HG02938 (cell line): Measurements from ENCODE around the gene CCDC71L.
"Not testable (repeated sequence)": the region's sequence is repeated elsewhere in the genome, so short reads cannot be mapped to it uniquely, and the experiment has no call there.

ENCODE experiments used
- ATAC-seq: cut with Tn5 transposase; IDR thresholded peaks from one replicate; pipeline ENCODE4 v1.9.1; 2021; ENCODE audit warnings: mild to moderate bottlenecking, moderate library complexity; ENCODE audit not compliant: unreplicated experiment

CCDC71L gene

DNA sequence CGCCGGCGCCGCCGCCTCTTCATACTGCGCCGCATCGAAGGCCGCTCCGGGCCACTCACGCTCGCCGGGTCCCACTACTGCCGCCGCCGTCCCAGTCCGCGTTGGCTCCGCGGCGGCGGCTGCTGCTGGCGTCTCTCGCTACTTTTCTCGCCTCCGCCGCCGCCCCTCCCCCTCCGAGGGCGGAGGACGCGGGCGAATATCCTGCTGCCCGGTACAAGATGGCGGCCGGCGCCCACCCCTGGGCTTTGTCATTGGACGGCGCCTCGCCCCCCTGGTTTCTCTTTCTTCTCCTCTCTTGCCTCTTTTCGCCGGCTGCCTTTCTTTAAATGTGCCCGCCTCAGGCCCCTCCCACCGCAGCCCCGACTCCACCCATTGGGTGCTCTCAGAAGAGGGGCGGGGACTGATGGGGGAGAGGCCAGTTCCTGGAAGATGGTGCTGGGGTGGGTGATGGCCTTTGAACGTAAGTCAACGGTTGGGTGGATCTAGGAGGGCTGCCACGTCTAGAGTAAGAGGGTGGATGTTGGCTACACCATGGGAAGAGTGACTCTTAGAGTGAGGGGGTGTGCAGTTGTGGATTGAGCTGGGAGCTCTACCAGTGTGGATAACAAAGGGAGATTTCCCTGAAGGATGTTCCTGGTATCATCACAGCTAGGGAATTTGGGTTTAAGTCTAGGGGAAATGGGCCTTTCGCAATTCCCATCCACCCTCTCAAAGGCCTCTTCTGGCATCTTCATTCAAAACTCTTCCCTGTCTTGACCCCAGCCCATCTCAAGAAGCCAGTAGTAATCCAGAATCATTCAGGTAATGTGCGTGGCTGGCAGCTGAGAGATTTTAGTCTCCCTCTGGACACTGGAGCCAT is at the start of gene CCDC71L:
CCDC71L (minus strand) TSS at position 297 of the 859 bp plus-strand sequence; CDS start at position 35, 262 bp downstream.
- peak; percentile 73 for ATAC-seq

- ATAC-seq, result not testable (repeated sequence)
These were observed 48.6 kb upstream of the CCDC71L start for GRCh38 chr7:106709604-106710003.

DNA sequence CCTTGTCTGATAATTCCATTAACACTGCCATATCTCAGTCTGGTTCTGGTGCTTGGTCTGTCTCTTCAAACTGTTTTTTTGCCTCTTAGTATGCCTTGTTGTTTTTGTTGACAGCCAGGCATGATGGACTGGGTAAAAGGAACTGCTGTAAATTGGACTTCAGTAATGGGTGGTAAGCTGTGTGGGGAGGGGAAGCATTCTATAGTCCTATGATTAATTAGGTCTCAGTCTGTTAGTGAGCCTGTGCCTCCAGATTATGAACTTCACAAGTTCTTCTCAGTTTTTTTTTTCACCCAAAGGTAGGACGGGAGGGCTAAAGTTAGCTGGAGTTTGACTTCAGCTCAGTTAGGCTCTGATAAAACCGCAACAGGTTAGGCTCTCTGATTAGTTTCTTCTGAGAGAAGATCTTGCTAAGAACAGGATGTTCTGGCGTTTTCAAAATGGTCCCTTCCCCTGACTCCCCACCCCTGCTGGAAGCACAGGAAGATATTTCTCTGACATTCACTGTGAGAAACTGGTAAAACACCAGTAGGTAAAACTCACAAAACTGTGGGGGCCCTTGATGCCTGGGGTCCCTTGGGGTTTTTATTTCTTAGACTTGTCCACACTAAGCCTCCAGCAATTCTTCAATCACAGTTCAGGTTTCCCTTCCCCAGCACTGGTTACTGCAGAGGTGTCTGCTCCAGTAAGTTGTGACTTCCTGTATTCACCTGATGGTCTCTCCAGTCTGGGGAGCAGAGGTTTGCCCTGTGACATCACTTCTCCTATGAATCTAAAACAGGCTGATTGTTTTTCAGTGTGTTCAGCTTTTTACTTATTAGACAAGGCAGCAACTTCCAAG is 43.3 kb upstream of the CCDC71L start:
- no peak for ATAC-seq

DNA sequence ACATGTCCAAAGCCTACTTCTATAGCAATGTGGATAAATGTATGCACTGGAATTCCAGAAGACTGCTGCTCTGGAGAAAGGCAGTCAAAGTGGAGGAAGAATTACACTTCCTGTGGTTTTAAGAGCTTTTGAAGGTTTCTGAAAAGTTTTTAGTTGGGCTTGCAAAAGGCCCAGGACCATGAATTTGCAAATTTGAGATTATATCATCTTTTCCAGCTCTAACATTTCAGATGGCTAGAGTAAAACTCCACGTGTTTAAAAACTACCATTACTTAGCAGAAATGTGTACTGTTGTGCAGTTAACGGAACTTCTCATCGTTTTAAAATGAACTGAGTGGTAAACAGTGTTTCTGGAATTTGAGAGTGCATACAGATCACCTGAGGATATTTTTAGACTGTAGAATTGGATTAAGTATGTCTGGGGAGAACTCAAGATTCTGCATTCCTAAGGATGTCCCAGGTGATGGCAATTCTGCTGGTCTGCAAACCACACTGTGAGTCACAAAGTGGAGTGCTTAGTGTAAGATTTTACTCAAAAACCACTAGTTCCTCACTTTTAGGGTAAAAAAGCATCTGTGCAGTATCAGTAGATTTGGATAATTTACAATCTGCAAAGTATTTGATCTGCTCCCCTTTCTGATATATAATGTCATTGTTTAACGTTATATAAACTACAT is 32.9 kb upstream of the CCDC71L start:
- no peak for ATAC-seq

GRCh38 chr7:106692450-106693051 is 31.6 kb upstream of the CCDC71L start:
- no peak for ATAC-seq

DNA sequence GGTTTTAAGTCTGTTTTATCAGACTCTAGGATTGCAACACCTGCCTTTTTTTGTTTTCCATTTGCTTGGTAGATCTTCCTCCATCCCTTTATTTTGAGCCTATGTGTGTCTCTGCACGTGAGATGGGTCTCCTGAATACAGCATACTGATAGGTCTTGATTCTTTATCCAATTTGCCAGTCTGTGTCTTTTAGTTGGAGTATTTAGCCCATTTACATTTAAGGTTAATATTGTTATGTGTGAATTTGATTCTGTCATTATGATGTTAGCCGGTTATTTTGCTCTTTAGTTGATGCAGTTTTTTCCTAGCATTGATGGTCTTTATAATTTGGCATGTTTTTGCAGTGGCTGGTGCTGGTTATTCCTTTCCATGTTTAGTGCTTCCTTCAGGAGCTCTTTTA is 27.2 kb upstream of the CCDC71L start:
- ATAC-seq, result not testable (repeated sequence)

GRCh38 chr7:106683941-106684340 is 23.0 kb upstream of the CCDC71L start:
- no peak for ATAC-seq

GRCh38 chr7:106681815-106682495 is 21.0 kb upstream of the CCDC71L start:
- ATAC-seq, result no peak

- ATAC-seq, result peak; percentile 98
These were observed 18.4 kb upstream of the CCDC71L start for GRCh38 chr7:106679153-106679931.

- ATAC-seq, result no peak
These were observed 17.8 kb upstream of the CCDC71L start for GRCh38 chr7:106678795-106679152.

DNA sequence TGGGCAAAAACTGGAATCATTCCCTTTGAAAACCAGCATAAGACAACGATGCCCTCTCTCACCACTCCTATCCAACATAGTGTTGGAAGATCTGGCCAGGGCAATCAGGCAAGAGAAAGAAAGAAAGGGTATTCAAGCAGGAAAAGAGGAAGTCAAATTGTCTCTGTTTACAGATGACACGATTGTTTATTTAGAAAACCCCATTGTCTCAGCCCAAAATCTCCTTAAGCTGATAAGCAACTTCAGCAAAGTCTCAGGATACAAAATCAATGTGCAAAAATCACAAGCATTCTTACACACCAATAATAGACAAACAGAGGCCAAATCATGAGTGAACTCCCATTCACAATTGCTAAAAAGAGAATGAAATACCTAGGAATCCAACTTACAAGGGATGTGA is 15.5 kb upstream of the CCDC71L start:
- ATAC-seq, result not testable (repeated sequence)

- not testable (repeated sequence) for ATAC-seq
These were observed 12.7 kb upstream of the CCDC71L start for GRCh38 chr7:106673688-106674087.

DNA sequence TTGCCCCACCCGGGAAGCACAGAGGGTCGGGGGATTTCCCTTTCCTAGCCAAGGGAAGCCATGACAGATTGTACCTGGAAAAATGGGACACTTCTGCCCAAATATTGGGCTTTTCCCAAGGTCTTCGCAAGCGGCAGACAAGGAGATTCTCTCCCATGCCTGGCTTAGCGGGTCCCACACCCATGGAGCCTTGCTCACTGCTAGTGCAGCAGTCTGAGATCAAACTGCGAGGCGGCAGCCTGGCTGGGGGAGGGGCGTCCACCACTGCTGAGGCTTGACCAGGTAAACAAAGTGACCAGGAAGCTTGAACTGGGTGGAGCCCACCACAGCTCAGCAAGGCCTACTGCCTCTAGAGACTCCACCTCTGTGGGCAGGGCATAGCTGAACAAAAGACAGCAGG is 11.0 kb upstream of the CCDC71L start:
- not testable (repeated sequence) for ATAC-seq

- no peak for ATAC-seq
These were observed 10.2 kb upstream of the CCDC71L start for GRCh38 chr7:106671160-106671559.

DNA sequence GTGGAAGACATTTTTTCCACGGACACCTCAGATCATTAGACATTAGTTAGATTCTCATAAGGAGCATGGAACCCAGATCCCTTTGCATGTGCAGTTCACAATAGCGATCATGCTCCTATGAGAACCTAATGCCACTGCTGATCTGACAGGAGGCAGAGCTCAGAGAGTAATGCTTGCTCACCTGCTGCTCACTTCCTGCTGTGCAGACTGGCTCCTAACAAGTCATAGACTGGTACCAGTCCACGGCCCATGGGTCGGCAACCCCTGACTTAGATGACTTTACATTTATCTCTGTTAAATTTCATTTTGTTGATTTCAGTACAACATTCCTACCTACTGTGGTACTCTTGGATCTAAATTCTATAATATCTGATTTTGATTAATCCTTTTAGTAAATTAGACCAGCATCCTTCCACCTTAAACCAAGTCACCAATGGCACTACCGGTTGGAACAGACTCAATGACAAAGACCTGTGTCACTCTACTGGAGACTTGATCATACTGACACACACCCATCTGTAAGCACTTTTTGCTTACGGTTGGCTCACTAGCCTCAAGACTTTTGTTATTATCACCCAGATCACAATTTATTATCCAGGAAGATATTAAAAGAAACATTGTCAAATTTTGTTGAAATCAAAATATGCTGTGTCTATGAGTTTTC is 8.0 kb upstream of the CCDC71L start:
- ATAC-seq, result no peak

- ATAC-seq, result no peak
These were observed 5.4 kb upstream of the CCDC71L start for GRCh38 chr7:106666353-106666752.

DNA sequence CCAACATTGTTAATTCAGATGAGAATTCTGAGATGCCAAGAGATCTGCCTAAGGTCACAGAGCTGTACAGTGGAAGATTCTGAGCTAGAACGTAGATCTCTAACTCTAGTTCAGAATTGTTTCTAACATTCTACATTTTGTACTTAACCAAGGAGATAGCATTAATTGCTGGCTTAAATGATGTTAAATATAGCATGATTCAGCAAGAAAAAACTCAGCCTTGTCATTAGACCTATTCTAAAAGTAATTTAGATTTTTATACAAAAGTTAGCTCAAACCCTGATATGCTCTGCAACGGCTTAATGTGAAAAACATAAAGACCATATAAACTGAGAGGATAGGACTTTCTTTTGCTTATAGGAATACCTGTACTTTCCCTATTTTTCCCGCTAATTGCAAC is 3.4 kb upstream of the CCDC71L start:
- ATAC-seq, result no peak

GRCh38 chr7:106659963-106660861 is 746 bp downstream of the CCDC71L start:
- ATAC-seq, result peak; percentile 41
